K562 (cell line): ENCODE measurements around the gene ZNF552. TPM values are rescaled to one million over a fixed set of nuclear protein-coding genes. Genes with fewer than 3 reads are reported as not detected.
A peak's percentile ranks its signal among the peaks of the same experiment; 100 is the strongest.

ENCODE experiments used
- FOXK2 ChIP-seq, 2 experiments: fragments of 450-650 bp; IDR thresholded peaks in 1 of 2; conservative IDR thresholded peaks in 1 of 2; 2 replicates each; pipeline ENCODE4 v1.6.1; 2016; ENCODE audit warnings: low read depth in 2 of 2, mild to moderate bottlenecking in 1 of 2
- HCFC1 ChIP-seq: IDR thresholded peaks from 2 replicates; pipeline ENCODE4 v1.6.1; 2012; ENCODE audit warnings: low read depth, low read length, improper control_type of control experiment
- HMG20A ChIP-seq: fragments of 450-650 bp; formaldehyde crosslinking; conservative IDR thresholded peaks from 2 replicates; pipeline ENCODE4 v1.4.0; 2020; ENCODE audit warnings: mild to moderate bottlenecking, mixed read lengths
- MCM5 ChIP-seq: fragments of 450-650 bp; IDR thresholded peaks from 2 replicates; pipeline ENCODE4 v1.6.1; 2016; ENCODE audit warnings: low read depth
- NCOA4 ChIP-seq: fragments of 450-650 bp; IDR thresholded peaks from 2 replicates; pipeline ENCODE4 v1.6.1; 2018; ENCODE audit warnings: mild to moderate bottlenecking; ENCODE audit not compliant: partially characterized antibody
- NFE2 ChIP-seq: IDR thresholded peaks from 2 replicates; pipeline ENCODE4 v1.6.1; 2014; ENCODE audit warnings: antibody characterized with exemption, low read depth
- PHTF2 ChIP-seq: fragments of 250-450 bp; sonication (Bioruptor Pico); IDR thresholded peaks from 2 replicates; pipeline ENCODE4 v1.5.0; 2021; ENCODE audit warnings: mild to moderate bottlenecking
- PPARD ChIP-seq: fragments of 250-450 bp; sonication (Bioruptor Pico); IDR thresholded peaks from 2 replicates; pipeline ENCODE4 v1.8.0; 2022; ENCODE audit warnings: inconsistent platforms, mild to moderate bottlenecking, moderate library complexity
- SIX5 ChIP-seq, 2 experiments: IDR thresholded peaks; 2 replicates each; pipeline ENCODE4 v1.6.1; 2011; ENCODE audit warnings: low read length in 2 of 2, borderline replicate concordance in 1 of 2, low read depth in 1 of 2, mild to moderate bottlenecking in 1 of 2, moderate library complexity in 1 of 2; ENCODE audit not compliant: insufficient read depth in 1 of 2
- SPI1 ChIP-seq: IDR thresholded peaks from 2 replicates; pipeline ENCODE4 v1.6.1; 2011; ENCODE audit warnings: low read depth, low read length, control low read depth, borderline replicate concordance
- TCF3 ChIP-seq: sonication (generic); formaldehyde crosslinking; IDR thresholded peaks from 2 replicates; pipeline ENCODE4 v1.4.0; 2020; ENCODE audit warnings: mild to moderate bottlenecking, missing genetic modification reagents
- TFE3 ChIP-seq: fragments of 450-650 bp; formaldehyde crosslinking; IDR thresholded peaks from 2 replicates; pipeline ENCODE4 v1.4.0; 2020; ENCODE audit warnings: mild to moderate bottlenecking, mixed read lengths
- USF1 ChIP-seq: sonication (generic); formaldehyde crosslinking; IDR thresholded peaks from 2 replicates; pipeline ENCODE4 v1.9.0; 2022; ENCODE audit warnings: mild to moderate bottlenecking, missing genetic modification reagents
- XRCC5 ChIP-seq: fragments of 200-400 bp; formaldehyde crosslinking; IDR thresholded peaks from 2 replicates; pipeline ENCODE4 v1.6.1; 2017; ENCODE audit warnings: low read depth, mild to moderate bottlenecking, low read length
- ZNF239 ChIP-seq: fragments of 250-450 bp; sonication (Bioruptor Pico); IDR thresholded peaks from 2 replicates; pipeline ENCODE4 v1.4.0; 2020; ENCODE audit warnings: mild to moderate bottlenecking
- ZNF609 ChIP-seq: sonication (generic); formaldehyde crosslinking; IDR thresholded peaks from 2 replicates; pipeline ENCODE4 v1.8.1; 2023; ENCODE audit warnings: missing genetic modification reagents, mild to moderate bottlenecking, borderline replicate concordance
- polyA plus RNA-seq, 8 experiments: library from polyadenylated mRNA; depleted of rRNA in 4 of 8; stranded (reverse) in 5 of 8; unstranded in 3 of 8; fragments of >200 nt; fragmentation: Nextera tagmentation in 2 of 8; fragmentation: Illumina TruSeq in 1 of 8; extraction: Ambion mirVana in 2 of 8; extraction: Trizol in 1 of 8; gene quantifications; 2 replicates each; pipeline versions ENCODE4 v1.2.1 to v1.2.3, GENCODE V29; 2011 to 2014; ENCODE audit warnings: inconsistent platforms in 1 of 8, missing spikeins in 1 of 8
- total RNA-seq, 7 experiments: library from RNA; depleted of rRNA in 6 of 7; stranded (reverse); fragments of >200 nt in 6 of 7; fragmentation: Illumina TruSeq in 2 of 7; extraction: Trizol in 2 of 7; gene quantifications; 2 replicates each; pipeline versions ENCODE4 v1.2.1 to v1.2.3, GENCODE V29; 2011 to 2021; ENCODE audit warnings: low replicate concordance in 1 of 7

ZNF552 gene
- total and polyA plus RNA-seq, 9 of the 15 experiments (the other 6 are each of a cell fraction or from before 2014, with no cell fraction given): 4.4 to 12.4 (median 8.5) TPM

GRCh38 chr19:57830071-57830602, 15.4 kb upstream of the ZNF552 start, which contains the start of gene ZNF587B (continued):
- TF ChIP-seq TFE3 (CRISPR knock-in tag): no peak
- no peak for TF ChIP-seq NFE2
- TF ChIP-seq ZNF239 (CRISPR knock-in tag): no peak
- TF ChIP-seq PPARD (CRISPR knock-in tag): no peak
- TF ChIP-seq NCOA4: no peak
- TF ChIP-seq HCFC1: peak; percentile 64
- no peak for TF ChIP-seq XRCC5
- no peak for TF ChIP-seq SPI1
- no peak for TF ChIP-seq TCF3 (CRISPR knock-in tag)
- TF ChIP-seq SIX5 (IDR thresholded peaks at IDR 0.05; ENCODE audit: borderline replicate concordance in 1 of 2, insufficient read depth in 1 of 2, low read depth in 1 of 2, low read length in 2 of 2): peak in 1 of 2 experiments; percentile 14; a peak in 1 of 4 replicates
- no peak for TF ChIP-seq MCM5
- no peak for TF ChIP-seq PHTF2 (CRISPR knock-in tag)
- TF ChIP-seq ZNF609 (CRISPR knock-in tag): no peak
- no peak for TF ChIP-seq FOXK2 (conservative IDR thresholded peaks at IDR 0.05 in 1 of 2, IDR thresholded peaks at IDR 0.05 in 1 of 2; ENCODE audit: low read depth in 2 of 2)
- no peak for TF ChIP-seq HMG20A (CRISPR knock-in tag)
- peak; percentile 76 for TF ChIP-seq USF1 (CRISPR knock-in tag)
